ENCODE results near the gene PLEKHG3. TPM values are rescaled to one million over a fixed set of nuclear protein-coding genes. Genes with fewer than 3 reads are reported as not detected.

PLEKHG3 gene
- total and polyA plus RNA-seq, 10 of the 15 experiments (the other 5 are each of a cell fraction or from before 2014, with no cell fraction given) = 0.03 to 0.73 (median 0.07) TPM; not detected in 5

DNA sequence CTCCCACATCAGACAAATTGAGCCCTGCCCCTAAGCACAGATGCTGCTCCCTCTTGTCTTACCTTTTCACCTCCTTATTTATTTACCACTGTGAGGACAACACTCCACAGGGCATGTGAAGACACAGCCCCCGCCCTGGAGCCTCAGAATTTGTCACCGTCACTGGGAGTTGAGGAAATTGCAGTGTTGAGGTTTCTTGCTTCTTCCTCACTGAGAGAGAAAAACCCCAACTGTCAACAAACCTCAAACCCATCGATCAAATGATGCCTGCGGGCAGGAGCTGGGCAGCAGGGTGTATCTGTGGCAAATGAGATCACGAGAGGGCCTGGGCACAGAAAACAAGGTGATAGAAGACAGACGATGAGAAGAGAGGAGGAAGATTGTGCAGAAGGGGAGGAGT lies 30.5 kb upstream of the PLEKHG3 start (continued):
- TF ChIP-seq ATF7 (IDR thresholded peaks at IDR 0.05; ENCODE audit: low read depth) (peak; percentile 64; the same call in 1 of the 2 replicates), SP1 (IDR thresholded peaks at IDR 0.05; ENCODE audit: low read depth, low read length) (no peak), ZNF217 (IDR thresholded peaks at IDR 0.05) (no peak), SMAD5 (IDR thresholded peaks at IDR 0.05; ENCODE audit: low read depth) (no peak), ZNF274 (IDR thresholded peaks at IDR 0.05; ENCODE audit: insufficient read depth, insufficient read length) (no peak), MEF2A (IDR thresholded peaks at IDR 0.05; ENCODE audit: insufficient read depth, low read depth, low read length) (no peak), LARP7 (IDR thresholded peaks at IDR 0.05) (no peak), JUNB (IDR thresholded peaks at IDR 0.05) (no peak), CBX3 (IDR thresholded peaks at IDR 0.05; ENCODE audit: borderline replicate concordance, low read depth) (no peak), EZH2 (IDR thresholded peaks at IDR 0.05; ENCODE audit: borderline replicate concordance, control insufficient read depth, low read depth, low read length) (no peak), MTA2 (IDR thresholded peaks at IDR 0.05; ENCODE audit: low read depth) (peak; percentile 72), SREBF2 (IDR thresholded peaks at IDR 0.05; ENCODE audit: low read length) (no peak), CHD2 (IDR thresholded peaks at IDR 0.05; ENCODE audit: borderline replicate concordance, low read depth, low read length) (0 out of 2 replicates have a peak, but pooled peaks have one; percentile 34), PML (IDR thresholded peaks at IDR 0.05; ENCODE audit: low read length) (no peak), RUNX3 (IDR thresholded peaks at IDR 0.05; ENCODE audit: low read length) (peak; percentile 66), MYC (IDR thresholded peaks at IDR 0.05; ENCODE audit: insufficient read depth, insufficient read length, insufficient replicate concordance, low read length, severe bottlenecking) (no peak), MTA3 (IDR thresholded peaks at IDR 0.05; ENCODE audit: borderline replicate concordance, low read length) (no peak), TARDBP (IDR thresholded peaks at IDR 0.05; ENCODE audit: borderline replicate concordance) (no peak), BHLHE40 (IDR thresholded peaks at IDR 0.05; ENCODE audit: borderline replicate concordance in 1 of 2, low read depth in 2 of 2, low read length in 1 of 2) (peak; percentile 83 to 88)
- TF ChIP-seq, protein P1, sequence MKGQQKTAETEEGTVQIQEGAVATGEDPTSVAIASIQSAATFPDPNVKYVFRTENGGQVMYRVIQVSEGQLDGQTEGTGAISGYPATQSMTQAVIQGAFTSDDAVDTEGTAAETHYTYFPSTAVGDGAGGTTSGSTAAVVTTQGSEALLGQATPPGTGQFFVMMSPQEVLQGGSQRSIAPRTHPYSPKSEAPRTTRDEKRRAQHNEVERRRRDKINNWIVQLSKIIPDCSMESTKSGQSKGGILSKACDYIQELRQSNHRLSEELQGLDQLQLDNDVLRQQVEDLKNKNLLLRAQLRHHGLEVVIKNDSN (IDR thresholded peaks at IDR 0.05; ENCODE audit: borderline replicate concordance, extremely low read length, insufficient read depth, low read depth, low read length) = no peak
- TF ChIP-seq, protein P2, sequence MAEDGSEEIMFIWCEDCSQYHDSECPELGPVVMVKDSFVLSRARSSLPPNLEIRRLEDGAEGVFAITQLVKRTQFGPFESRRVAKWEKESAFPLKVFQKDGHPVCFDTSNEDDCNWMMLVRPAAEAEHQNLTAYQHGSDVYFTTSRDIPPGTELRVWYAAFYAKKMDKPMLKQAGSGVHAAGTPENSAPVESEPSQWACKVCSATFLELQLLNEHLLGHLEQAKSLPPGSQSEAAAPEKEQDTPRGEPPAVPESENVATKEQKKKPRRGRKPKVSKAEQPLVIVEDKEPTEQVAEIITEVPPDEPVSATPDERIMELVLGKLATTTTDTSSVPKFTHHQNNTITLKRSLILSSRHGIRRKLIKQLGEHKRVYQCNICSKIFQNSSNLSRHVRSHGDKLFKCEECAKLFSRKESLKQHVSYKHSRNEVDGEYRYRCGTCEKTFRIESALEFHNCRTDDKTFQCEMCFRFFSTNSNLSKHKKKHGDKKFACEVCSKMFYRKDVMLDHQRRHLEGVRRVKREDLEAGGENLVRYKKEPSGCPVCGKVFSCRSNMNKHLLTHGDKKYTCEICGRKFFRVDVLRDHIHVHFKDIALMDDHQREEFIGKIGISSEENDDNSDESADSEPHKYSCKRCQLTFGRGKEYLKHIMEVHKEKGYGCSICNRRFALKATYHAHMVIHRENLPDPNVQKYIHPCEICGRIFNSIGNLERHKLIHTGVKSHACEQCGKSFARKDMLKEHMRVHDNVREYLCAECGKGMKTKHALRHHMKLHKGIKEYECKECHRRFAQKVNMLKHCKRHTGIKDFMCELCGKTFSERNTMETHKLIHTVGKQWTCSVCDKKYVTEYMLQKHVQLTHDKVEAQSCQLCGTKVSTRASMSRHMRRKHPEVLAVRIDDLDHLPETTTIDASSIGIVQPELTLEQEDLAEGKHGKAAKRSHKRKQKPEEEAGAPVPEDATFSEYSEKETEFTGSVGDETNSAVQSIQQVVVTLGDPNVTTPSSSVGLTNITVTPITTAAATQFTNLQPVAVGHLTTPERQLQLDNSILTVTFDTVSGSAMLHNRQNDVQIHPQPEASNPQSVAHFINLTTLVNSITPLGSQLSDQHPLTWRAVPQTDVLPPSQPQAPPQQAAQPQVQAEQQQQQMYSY (CRISPR knock-in tag; IDR thresholded peaks at IDR 0.05) = no peak
- TF ChIP-seq, protein P3, sequence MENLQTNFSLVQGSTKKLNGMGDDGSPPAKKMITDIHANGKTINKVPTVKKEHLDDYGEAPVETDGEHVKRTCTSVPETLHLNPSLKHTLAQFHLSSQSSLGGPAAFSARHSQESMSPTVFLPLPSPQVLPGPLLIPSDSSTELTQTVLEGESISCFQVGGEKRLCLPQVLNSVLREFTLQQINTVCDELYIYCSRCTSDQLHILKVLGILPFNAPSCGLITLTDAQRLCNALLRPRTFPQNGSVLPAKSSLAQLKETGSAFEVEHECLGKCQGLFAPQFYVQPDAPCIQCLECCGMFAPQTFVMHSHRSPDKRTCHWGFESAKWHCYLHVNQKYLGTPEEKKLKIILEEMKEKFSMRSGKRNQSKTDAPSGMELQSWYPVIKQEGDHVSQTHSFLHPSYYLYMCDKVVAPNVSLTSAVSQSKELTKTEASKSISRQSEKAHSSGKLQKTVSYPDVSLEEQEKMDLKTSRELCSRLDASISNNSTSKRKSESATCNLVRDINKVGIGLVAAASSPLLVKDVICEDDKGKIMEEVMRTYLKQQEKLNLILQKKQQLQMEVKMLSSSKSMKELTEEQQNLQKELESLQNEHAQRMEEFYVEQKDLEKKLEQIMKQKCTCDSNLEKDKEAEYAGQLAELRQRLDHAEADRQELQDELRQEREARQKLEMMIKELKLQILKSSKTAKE (IDR thresholded peaks at IDR 0.05; ENCODE audit: low read depth, poor library complexity, severe bottlenecking) = peak; percentile 32
- TF ChIP-seq, protein P4, sequence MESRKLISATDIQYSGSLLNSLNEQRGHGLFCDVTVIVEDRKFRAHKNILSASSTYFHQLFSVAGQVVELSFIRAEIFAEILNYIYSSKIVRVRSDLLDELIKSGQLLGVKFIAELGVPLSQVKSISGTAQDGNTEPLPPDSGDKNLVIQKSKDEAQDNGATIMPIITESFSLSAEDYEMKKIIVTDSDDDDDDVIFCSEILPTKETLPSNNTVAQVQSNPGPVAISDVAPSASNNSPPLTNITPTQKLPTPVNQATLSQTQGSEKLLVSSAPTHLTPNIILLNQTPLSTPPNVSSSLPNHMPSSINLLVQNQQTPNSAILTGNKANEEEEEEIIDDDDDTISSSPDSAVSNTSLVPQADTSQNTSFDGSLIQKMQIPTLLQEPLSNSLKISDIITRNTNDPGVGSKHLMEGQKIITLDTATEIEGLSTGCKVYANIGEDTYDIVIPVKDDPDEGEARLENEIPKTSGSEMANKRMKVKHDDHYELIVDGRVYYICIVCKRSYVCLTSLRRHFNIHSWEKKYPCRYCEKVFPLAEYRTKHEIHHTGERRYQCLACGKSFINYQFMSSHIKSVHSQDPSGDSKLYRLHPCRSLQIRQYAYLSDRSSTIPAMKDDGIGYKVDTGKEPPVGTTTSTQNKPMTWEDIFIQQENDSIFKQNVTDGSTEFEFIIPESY (IDR thresholded peaks at IDR 0.05) = no peak
